Cardiac muscle cell (in vitro differentiated cells and primary cell): ENCODE data around the gene COL4A1. TPM values are rescaled to one million over a fixed set of nuclear protein-coding genes. Genes with fewer than 3 reads are reported as not detected.
"Not testable (repeated sequence)": the region's sequence is repeated elsewhere in the genome, so short reads cannot be mapped to it uniquely, and the experiment has no call there.

Experiments used
- DNase-seq, 2 donors: peaks; one replicate each; pipeline versions ENCODE4 v3.0.0 to v3.0.0-alpha.2; 2010 to 2017; ENCODE audit warnings: low read depth in 1 of 2, low spot score in 1 of 2
- H3K27ac ChIP-seq: fragments of 200-600 bp; sonication (generic); 2 replicates; pipeline ENCODE4 v1.5.1; 2016
- H3K27me3 ChIP-seq: fragments of 200-600 bp; sonication (generic); 2 replicates; pipeline ENCODE4 v1.6.0; 2016; ENCODE audit warnings: control low read depth
- H3K36me3 ChIP-seq: fragments of 200-600 bp; sonication (generic); 2 replicates; pipeline ENCODE4 v1.5.1; 2016; ENCODE audit warnings: control low read depth
- H3K4me1 ChIP-seq: fragments of 200-600 bp; sonication (generic); 2 replicates; pipeline ENCODE4 v1.8.1; 2017; ENCODE audit warnings: low read depth, mild to moderate bottlenecking, mixed run types
- H3K4me3 ChIP-seq: fragments of 200-600 bp; sonication (generic); 2 replicates; pipeline ENCODE4 v1.5.1; 2016; ENCODE audit warnings: mild to moderate bottlenecking
- H3K9me3 ChIP-seq: fragments of 200-600 bp; sonication (generic); 2 replicates; pipeline ENCODE4 v1.5.1; 2017; ENCODE audit warnings: low read depth, mild to moderate bottlenecking, control low read depth
- CTCF ChIP-seq: IDR thresholded peaks from 2 replicates; pipeline ENCODE4 v1.5.1; 2012; ENCODE audit warnings: low read depth, mild to moderate bottlenecking, low read length
- polyA plus RNA-seq: library from polyadenylated mRNA; unstranded; fragments of >200 nt; fragmentation: Nextera tagmentation; extraction: Ambion mirVana; gene quantifications from 2 replicates; pipeline ENCODE4 v1.2.1, GENCODE V29; 2016
- total RNA-seq: library from RNA; depleted of rRNA; stranded (reverse); fragments of >200 nt; gene quantifications from 2 replicates; pipeline ENCODE4 v1.2.3, GENCODE V29; 2016

The COL4A1 gene
- total and polyA plus RNA-seq, 2 experiments from 2014 or later: 73.9 to 171 TPM

- Histone ChIP-seq H3K4me3 (no peak overlapping the region), H3K4me1 (peaks cover 29% of the 10 kb centered on the region), H3K27me3 (no peaks in the 10 kb centered on the region), H3K27ac (no peak overlapping the region), H3K9me3 (no peaks in the 10 kb centered on the region), H3K36me3 (no peaks in the 10 kb centered on the region)
- no peak for TF ChIP-seq CTCF
- no peak for DNase-seq
These were observed 15.8 kb upstream of the COL4A1 start for GRCh38 chr13:110322828-110323171.

GRCh38 chr13:110322126-110322827 lies 15.3 kb upstream of the COL4A1 start:
- TF ChIP-seq CTCF: no peak
- no peak overlapping the region for H3K4me3 ChIP-seq
- H3K9me3 ChIP-seq: no peaks in the 10 kb centered on the region
- DNase-seq: no peak
- no peaks in the 10 kb centered on the region for H3K36me3 ChIP-seq
- peaks cover 29% of the 10 kb centered on the region for H3K4me1 ChIP-seq
- no peak overlapping the region for H3K27ac ChIP-seq
- H3K27me3 ChIP-seq: no peaks in the 10 kb centered on the region

- H3K4me3 ChIP-seq, H3K27ac ChIP-seq, H3K9me3 ChIP-seq, DNase-seq, H3K36me3 ChIP-seq, H3K27me3 ChIP-seq: not testable (repeated sequence)
- peaks cover 22% of the 10 kb centered on the region for H3K4me1 ChIP-seq
These were observed 14.6 kb upstream of the COL4A1 start for GRCh38 chr13:110321573-110321972.

- no peaks in the 10 kb centered on the region for H3K36me3 ChIP-seq
- peaks cover 16% of the 10 kb centered on the region for H3K4me1 ChIP-seq
- no peaks in the 10 kb centered on the region for H3K9me3 ChIP-seq
- H3K27ac ChIP-seq: no peak overlapping the region
- TF ChIP-seq CTCF: no peak
- no peaks in the 10 kb centered on the region for H3K27me3 ChIP-seq
- no peak for DNase-seq
- H3K4me3 ChIP-seq: no peak overlapping the region
These were observed 13.7 kb upstream of the COL4A1 start for GRCh38 chr13:110320645-110321044.

- Histone ChIP-seq H3K4me1 (peaks cover 17% of the 10 kb centered on the region), H3K9me3 (no peaks in the 10 kb centered on the region), H3K36me3 (no peaks in the 10 kb centered on the region), H3K27me3 (no peaks in the 10 kb centered on the region), H3K4me3 (no peak overlapping the region), H3K27ac (no peak overlapping the region)
- DNase-seq: peak in 1 of 2 donors; percentile 64
- no peak for TF ChIP-seq CTCF
These were observed 13.0 kb upstream of the COL4A1 start for GRCh38 chr13:110319774-110320509.

GRCh38 chr13:110319397-110319773 lies 12.4 kb upstream of the COL4A1 start:
- Histone ChIP-seq H3K27me3 (no peaks in the 10 kb centered on the region), H3K4me1 (peaks cover 17% of the 10 kb centered on the region), H3K9me3 (no peaks in the 10 kb centered on the region), H3K27ac (no peak overlapping the region), H3K36me3 (no peaks in the 10 kb centered on the region), H3K4me3 (no peak overlapping the region)
- TF ChIP-seq CTCF: no peak
- DNase-seq: no peak
